PC-9 (cell line): ENCODE measurements around the gene GPR151.

Experiments used
- CTCF ChIP-seq: fragments of 200-600 bp; sonication (generic); conservative IDR thresholded peaks from 2 replicates; pipeline ENCODE4 v1.6.1; 2017; ENCODE audit warnings: mixed run types, antibody characterized with exemption, mild to moderate bottlenecking, moderate library complexity
- EZH2 ChIP-seq: fragments of 200-600 bp; sonication (generic); IDR thresholded peaks from 2 replicates; pipeline ENCODE4 v1.8.0; 2017; ENCODE audit warnings: antibody characterized with exemption, low read depth

DNA sequence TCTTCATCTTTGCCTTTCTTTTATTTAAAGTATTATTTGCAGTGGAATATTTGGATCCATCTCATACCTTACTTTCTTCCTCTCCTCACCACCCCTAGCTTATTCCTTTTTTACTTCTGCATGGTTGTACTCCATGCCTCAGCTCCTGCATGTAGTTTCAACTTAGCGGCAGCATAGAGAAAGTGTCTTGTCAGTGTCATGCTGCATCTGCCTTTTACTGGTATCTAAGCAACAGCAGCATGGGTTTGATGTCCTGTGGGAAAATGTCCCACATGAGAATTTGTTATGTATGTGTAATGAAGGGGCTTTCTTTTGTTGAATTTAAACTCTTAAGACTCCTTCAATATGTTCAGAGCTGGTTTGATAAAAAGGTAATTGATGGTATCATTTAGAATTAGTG, 48.2 kb downstream of the GPR151 start:
- TF ChIP-seq CTCF: no peak
- TF ChIP-seq EZH2: no peak
